ENCODE results near the gene ACAD11. TPM values are rescaled to one million over a fixed set of nuclear protein-coding genes. Genes with fewer than 3 reads are reported as not detected.

ACAD11 gene
- total and polyA plus RNA-seq, 2 experiments from 2014 or later = 24.9 to 48.6 TPM

- H3K79me2 ChIP-seq = no peaks in the 10 kb centered on the region
- TF ChIP-seq EZH2 (IDR thresholded peaks at IDR 0.05; ENCODE audit: borderline replicate concordance) (no peak), EZH2phosphoT487 (IDR thresholded peaks at IDR 0.05; ENCODE audit: low read depth, severe bottlenecking, unreplicated experiment) (no peak), CTCF (IDR thresholded peaks at IDR 0.05; ENCODE audit: poor library complexity) (no peak)
- H3K4me3 ChIP-seq = no peak overlapping the region
- 93% methylated on average over 2 of the region's 2 CpGs for WGBS (ENCODE audit: low lambda C conversion rate, missing lambda C conversion rate)
- no peak overlapping the region for H2AFZ ChIP-seq
- H3K9me3 ChIP-seq (ENCODE audit: low read depth) = no peaks in the 10 kb centered on the region
- no peak for DNase-seq (ENCODE audit: low spot score)
- no peaks in the 10 kb centered on the region for H3K4me1 ChIP-seq (ENCODE audit: insufficient read depth)
- H3K9me2 ChIP-seq (replicated peaks; ENCODE audit: insufficient read depth) = no peaks in the 10 kb centered on the region
- no peak overlapping the region for H3K27ac ChIP-seq
- H3K36me3 ChIP-seq (replicated peaks; ENCODE audit: insufficient read depth, low read depth) = no peaks in the 10 kb centered on the region
- no peaks in the 10 kb centered on the region for H4K20me1 ChIP-seq (ENCODE audit: insufficient read depth, poor library complexity, severe bottlenecking)
- H3K4me2 ChIP-seq = no peak overlapping the region
- H3K27me3 ChIP-seq = no peaks in the 10 kb centered on the region
These were observed 61.9 kb downstream of the ACAD11 start for GRCh38 chr3:132597660-132598059.

- Histone ChIP-seq H2AFZ (no peak within 1 kb of the TSS), H3K79me2 (no peaks in the 10 kb centered on the region), H3K9me2 (replicated peaks; ENCODE audit: insufficient read depth) (no peaks in the 10 kb centered on the region), H3K4me2 (no peak within 1 kb of the TSS), H3K4me1 (ENCODE audit: insufficient read depth) (no peaks in the 10 kb centered on the region), H3K9me3 (ENCODE audit: low read depth) (no peaks in the 10 kb centered on the region), H3K4me3 (no peak within 1 kb of the TSS), H3K27me3 (no peaks in the 10 kb centered on the region), H4K20me1 (ENCODE audit: insufficient read depth, poor library complexity, severe bottlenecking) (no peaks in the 10 kb centered on the region), H3K27ac (no peak within 1 kb of the TSS), H3K36me3 (replicated peaks; ENCODE audit: insufficient read depth, low read depth) (no peaks in the 10 kb centered on the region)
- DNase-seq (ENCODE audit: low spot score) = no peak
- 82% methylated on average over 2 of the region's 2 CpGs for WGBS (ENCODE audit: low lambda C conversion rate, missing lambda C conversion rate)
- TF ChIP-seq EZH2 (IDR thresholded peaks at IDR 0.05; ENCODE audit: borderline replicate concordance) = no peak
- no peak for TF ChIP-seq EZH2phosphoT487 (IDR thresholded peaks at IDR 0.05; ENCODE audit: low read depth, severe bottlenecking, unreplicated experiment)
- TF ChIP-seq CTCF (IDR thresholded peaks at IDR 0.05; ENCODE audit: poor library complexity) = no peak
These were observed 62.7 kb downstream of the ACAD11 start, which contains the start of gene ACKR4 for GRCh38 chr3:132596816-132597433. TSS of gene ACKR4 (plus strand) at chr3:132597270. CDS start at chr3:132600398, 3,128 bp downstream.

- Histone ChIP-seq H3K79me2 (no peaks in the 10 kb centered on the region), H3K27ac (no peak overlapping the region), H4K20me1 (ENCODE audit: insufficient read depth, poor library complexity, severe bottlenecking) (no peaks in the 10 kb centered on the region), H3K4me1 (ENCODE audit: insufficient read depth) (no peaks in the 10 kb centered on the region), H3K9me2 (replicated peaks; ENCODE audit: insufficient read depth) (no peaks in the 10 kb centered on the region), H3K4me2 (no peak overlapping the region), H3K4me3 (no peak overlapping the region), H3K9me3 (ENCODE audit: low read depth) (no peaks in the 10 kb centered on the region), H3K27me3 (no peaks in the 10 kb centered on the region), H2AFZ (no peak overlapping the region), H3K36me3 (replicated peaks; ENCODE audit: insufficient read depth, low read depth) (no peaks in the 10 kb centered on the region)
- TF ChIP-seq CTCF (IDR thresholded peaks at IDR 0.05; ENCODE audit: poor library complexity) (no peak), EZH2 (IDR thresholded peaks at IDR 0.05; ENCODE audit: borderline replicate concordance) (no peak), EZH2phosphoT487 (IDR thresholded peaks at IDR 0.05; ENCODE audit: low read depth, severe bottlenecking, unreplicated experiment) (no peak)
- DNase-seq (ENCODE audit: low spot score) = no peak
These were observed 63.3 kb downstream of the ACAD11 start for GRCh38 chr3:132596326-132596725.

Data from hepatocyte (in vitro differentiated cells).